K562 (cell line): ENCODE measurements around the gene ATP8B2. TPM values are rescaled to one million over a fixed set of nuclear protein-coding genes. Genes with fewer than 3 reads are reported as not detected.

Source experiments
- ARHGAP35 ChIP-seq: fragments of 450-650 bp; IDR thresholded peaks from 2 replicates; pipeline ENCODE4 v1.6.1; 2018; ENCODE audit not compliant: partially characterized antibody
- ARID1B ChIP-seq: fragments of 450-650 bp; IDR thresholded peaks from 2 replicates; pipeline ENCODE4 v1.6.1; 2016; ENCODE audit warnings: antibody characterized with exemption, mild to moderate bottlenecking, inconsistent platforms
- CUX1 ChIP-seq: fragments of 200-800 bp; sonication (Bioruptor generic); IDR thresholded peaks from 2 replicates; pipeline ENCODE4 v1.6.1; 2016; ENCODE audit warnings: missing genetic modification characterization, missing compliant biosample characterization
- ESRRA ChIP-seq: fragments of 450-650 bp; IDR thresholded peaks from 2 replicates; pipeline ENCODE4 v1.6.1; 2014; ENCODE audit warnings: low read depth, mild to moderate bottlenecking, moderate library complexity, borderline replicate concordance
- HDAC2 ChIP-seq: fragments of 450-650 bp; IDR thresholded peaks from 2 replicates; pipeline ENCODE4 v1.6.1; 2016; ENCODE audit warnings: mild to moderate bottlenecking
- HMBOX1 ChIP-seq: sonication (generic); IDR thresholded peaks from 2 replicates; pipeline ENCODE4 v1.6.1; 2016
- HOXB6 ChIP-seq: fragments of 250-450 bp; sonication (Bioruptor Pico); IDR thresholded peaks from 2 replicates; pipeline ENCODE4 v1.5.1; 2022; ENCODE audit warnings: mild to moderate bottlenecking, borderline replicate concordance
- NELFE ChIP-seq: IDR thresholded peaks from 2 replicates; pipeline ENCODE4 v1.6.1; 2011; ENCODE audit warnings: mild to moderate bottlenecking; ENCODE audit not compliant: insufficient read depth, insufficient read length
- NFXL1 ChIP-seq: fragments of 450-650 bp; formaldehyde crosslinking; IDR thresholded peaks from 2 replicates; pipeline ENCODE4 v1.4.0; 2021; ENCODE audit warnings: mild to moderate bottlenecking
- POLR2B ChIP-seq: fragments of 450-650 bp; IDR thresholded peaks from 2 replicates; pipeline ENCODE4 v1.6.1; 2018; ENCODE audit warnings: low read depth; ENCODE audit not compliant: partially characterized antibody
- ZMIZ1 ChIP-seq, 2 experiments: fragments of 150-350 bp in 1 of 2; IDR thresholded peaks; 2 replicates each; pipeline ENCODE4 v1.6.1; 2012 to 2016; ENCODE audit warnings: low read depth in 2 of 2, low read length in 2 of 2, mild to moderate bottlenecking in 1 of 2, moderate library complexity in 1 of 2
- ZNF197 ChIP-seq: fragments of 200-800 bp; sonication (Bioruptor generic); IDR thresholded peaks from 2 replicates; pipeline ENCODE4 v1.6.1; 2016; ENCODE audit warnings: low read depth, missing genetic modification characterization, missing compliant biosample characterization
- ZNF655 ChIP-seq: fragments of 250-450 bp; sonication (Bioruptor Pico); IDR thresholded peaks from 2 replicates; pipeline ENCODE4 v1.5.0; 2021
- ZNF668 ChIP-seq: fragments of 250-450 bp; sonication (Bioruptor Pico); IDR thresholded peaks from 2 replicates; pipeline ENCODE4 v1.8.0; 2022; ENCODE audit warnings: mild to moderate bottlenecking, inconsistent platforms
- ZNF740 ChIP-seq, 3 experiments: fragments of 200-800 bp in 1 of 3; sonication (Bioruptor generic) in 1 of 3; sonication (generic) in 1 of 3; formaldehyde crosslinking in 1 of 3; IDR thresholded peaks; 2 replicates each; pipeline versions ENCODE4 v1.6.1 to v1.8.0; 2016 to 2022; ENCODE audit warnings: mild to moderate bottlenecking in 2 of 3, missing compliant biosample characterization in 2 of 3, missing genetic modification characterization in 2 of 3, missing genetic modification reagents in 1 of 3
- ZNF75A ChIP-seq: fragments of 450-650 bp; formaldehyde crosslinking; IDR thresholded peaks from 2 replicates; pipeline ENCODE4 v1.4.0; 2020; ENCODE audit warnings: mild to moderate bottlenecking
- polyA plus RNA-seq, 8 experiments: library from polyadenylated mRNA; depleted of rRNA in 4 of 8; stranded (reverse) in 5 of 8; unstranded in 3 of 8; fragments of >200 nt; fragmentation: Nextera tagmentation in 2 of 8; fragmentation: Illumina TruSeq in 1 of 8; extraction: Ambion mirVana in 2 of 8; extraction: Trizol in 1 of 8; gene quantifications; 2 replicates each; pipeline versions ENCODE4 v1.2.1 to v1.2.3, GENCODE V29; 2011 to 2014; ENCODE audit warnings: inconsistent platforms in 1 of 8, missing spikeins in 1 of 8
- total RNA-seq, 7 experiments: library from RNA; depleted of rRNA in 6 of 7; stranded (reverse); fragments of >200 nt in 6 of 7; fragmentation: Illumina TruSeq in 2 of 7; extraction: Trizol in 2 of 7; gene quantifications; 2 replicates each; pipeline versions ENCODE4 v1.2.1 to v1.2.3, GENCODE V29; 2011 to 2021; ENCODE audit warnings: low replicate concordance in 1 of 7

Gene ATP8B2
- total and polyA plus RNA-seq, 9 of the 15 experiments (the other 6 are each of a cell fraction or from before 2014, with no cell fraction given) = 0.27 to 33.2 (median 18.4) TPM

GRCh38 chr1:154353460-154353904 is 28.2 kb downstream of the ATP8B2 start (continued):
- TF ChIP-seq CUX1 (CRISPR knock-in tag) = no peak
- no peak for TF ChIP-seq NELFE
- no peak for TF ChIP-seq NFXL1 (CRISPR knock-in tag)
- TF ChIP-seq HOXB6 (CRISPR knock-in tag) = no peak
- no peak for TF ChIP-seq ZNF75A (CRISPR knock-in tag)
- peak; percentile 92 for TF ChIP-seq ARID1B
- TF ChIP-seq ZNF197 (CRISPR knock-in tag) = no peak
- TF ChIP-seq ESRRA = peak; percentile 98
- TF ChIP-seq HMBOX1 = peak; percentile 93
- no peak for TF ChIP-seq ZMIZ1 (IDR thresholded peaks at IDR 0.05; ENCODE audit: low read depth in 2 of 2, low read length in 2 of 2)
- TF ChIP-seq POLR2B = no peak
- no peak for TF ChIP-seq ZNF655 (CRISPR knock-in tag)
- peak; percentile 36 for TF ChIP-seq ARHGAP35
- no peak for TF ChIP-seq ZNF740 (CRISPR knock-in tag; IDR thresholded peaks at IDR 0.05)
- no peak for TF ChIP-seq ZNF740 (tag; IDR thresholded peaks at IDR 0.05)
- peak; percentile 96 for TF ChIP-seq HDAC2
- no peak for TF ChIP-seq ZNF668 (CRISPR knock-in tag)
